ENCODE results near the gene TMIGD3. TPM values are rescaled to one million over a fixed set of nuclear protein-coding genes. Genes with fewer than 3 reads are reported as not detected.

The TMIGD3 gene
- total and polyA plus RNA-seq, 10 donors, result 1.6 to 33.4 (median 10.6) TPM

DNA sequence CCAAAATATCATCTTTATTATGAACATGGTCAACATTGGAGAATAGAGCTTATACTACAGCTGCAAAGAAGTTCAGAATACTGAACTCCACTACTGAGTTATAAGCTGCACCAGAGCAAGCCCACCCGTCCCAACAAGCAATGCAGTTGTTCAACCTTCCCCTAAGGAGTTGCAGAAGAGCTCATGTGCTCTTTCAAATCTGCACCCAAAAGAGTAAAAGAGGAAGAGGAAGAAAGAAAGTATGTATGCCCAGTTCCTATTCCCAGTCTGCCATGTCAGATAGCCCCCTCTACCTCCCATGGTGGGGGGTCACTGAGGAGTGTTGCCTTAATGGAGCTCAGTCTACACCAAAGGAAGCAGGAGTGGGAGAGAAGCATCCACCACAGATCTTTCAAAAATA, 22.8 kb downstream of the TMIGD3 start:
- intact Hi-C loops (cut with DNase I; ENCODE audit: low total_unique reads), result no loop called here
- H3K4me3 ChIP-seq, result no peak overlapping the region
- peaks cover 8 to 84% (median 49%) of the 10 kb centered on the region in 6 donors for H3K4me1 ChIP-seq
- H3K27ac ChIP-seq, result peak overlapping the region in 3 of 8 donors; percentile 57 to 80 (median 65)
- H3K36me3 ChIP-seq, result peaks cover 0 to 24% (median 6%) of the 10 kb centered on the region in 6 donors
- H3K9me3 ChIP-seq, result no peaks in the 10 kb centered on the region
- TF ChIP-seq, protein P1, sequence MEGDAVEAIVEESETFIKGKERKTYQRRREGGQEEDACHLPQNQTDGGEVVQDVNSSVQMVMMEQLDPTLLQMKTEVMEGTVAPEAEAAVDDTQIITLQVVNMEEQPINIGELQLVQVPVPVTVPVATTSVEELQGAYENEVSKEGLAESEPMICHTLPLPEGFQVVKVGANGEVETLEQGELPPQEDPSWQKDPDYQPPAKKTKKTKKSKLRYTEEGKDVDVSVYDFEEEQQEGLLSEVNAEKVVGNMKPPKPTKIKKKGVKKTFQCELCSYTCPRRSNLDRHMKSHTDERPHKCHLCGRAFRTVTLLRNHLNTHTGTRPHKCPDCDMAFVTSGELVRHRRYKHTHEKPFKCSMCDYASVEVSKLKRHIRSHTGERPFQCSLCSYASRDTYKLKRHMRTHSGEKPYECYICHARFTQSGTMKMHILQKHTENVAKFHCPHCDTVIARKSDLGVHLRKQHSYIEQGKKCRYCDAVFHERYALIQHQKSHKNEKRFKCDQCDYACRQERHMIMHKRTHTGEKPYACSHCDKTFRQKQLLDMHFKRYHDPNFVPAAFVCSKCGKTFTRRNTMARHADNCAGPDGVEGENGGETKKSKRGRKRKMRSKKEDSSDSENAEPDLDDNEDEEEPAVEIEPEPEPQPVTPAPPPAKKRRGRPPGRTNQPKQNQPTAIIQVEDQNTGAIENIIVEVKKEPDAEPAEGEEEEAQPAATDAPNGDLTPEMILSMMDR (IDR thresholded peaks at IDR 0.05 in 8 of 11, conservative IDR thresholded peaks at IDR 0.05 in 3 of 11), result no peak
- no peak for TF ChIP-seq POLR2AphosphoS5 (IDR thresholded peaks at IDR 0.05)
- no peak for TF ChIP-seq POLR2A (IDR thresholded peaks at IDR 0.05)
- no peak for DNase-seq
- 20 to 63% (median 41%) methylated on average over 1 of the region's 1 CpG for WGBS, 5 donors
- H3K27me3 ChIP-seq (replicated peaks in 1 of 7), result no peaks in the 10 kb centered on the region

DNA sequence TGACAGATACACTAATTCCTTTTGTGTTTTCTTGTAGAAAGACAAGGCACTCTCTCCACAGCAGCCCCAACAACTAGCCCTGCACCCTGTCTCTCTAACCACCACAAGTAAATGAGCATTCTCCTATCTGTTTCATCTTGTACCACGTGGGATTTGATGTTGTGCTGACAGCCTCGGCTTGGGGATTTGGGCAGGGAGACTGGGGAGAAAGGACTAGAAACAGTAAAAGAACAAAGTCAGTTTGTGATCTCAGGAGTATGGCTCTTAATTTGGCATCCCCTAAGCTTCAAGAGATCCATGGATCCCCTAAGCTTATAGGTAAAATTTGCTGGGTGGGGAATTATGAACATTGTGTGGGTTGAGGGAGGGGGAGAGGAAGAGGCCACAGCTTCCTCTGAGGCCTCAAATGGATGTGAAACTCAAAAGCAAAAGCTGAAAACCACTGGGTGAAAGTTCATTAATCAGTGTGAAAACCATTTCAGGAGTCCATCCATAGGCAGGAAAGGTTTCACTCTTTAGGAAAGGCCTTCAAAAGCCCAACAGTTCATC, 26.6 kb downstream of the TMIGD3 start:
- 17 to 33% (median 23%) methylated on average over 2 of the region's 2 CpGs for WGBS, 5 donors
- H3K36me3 ChIP-seq, result peaks cover 0 to 24% (median 6%) of the 10 kb centered on the region in 6 donors
- no peak for DNase-seq
- no peaks in the 10 kb centered on the region for H3K27me3 ChIP-seq (replicated peaks in 1 of 7)
- H3K27ac ChIP-seq, result peak overlapping the region; percentile 76 to 94 (median 90)
- H3K4me1 ChIP-seq, result peaks cover 14 to 99% (median 70%) of the 10 kb centered on the region in 6 donors
- intact Hi-C loops (cut with DNase I; ENCODE audit: low total_unique reads), result no loop called here
- peak overlapping the region in 4 of 8 donors; percentile 28 to 67 (median 32) for H3K4me3 ChIP-seq
- H3K9me3 ChIP-seq, result no peaks in the 10 kb centered on the region
- TF ChIP-seq POLR2A (IDR thresholded peaks at IDR 0.05) (peak in 1 of 3 donors; percentile 30), POLR2AphosphoS5 (IDR thresholded peaks at IDR 0.05) (peak in 1 of 3 donors; percentile 78)
- TF ChIP-seq, protein P1 (IDR thresholded peaks at IDR 0.05 in 8 of 11, conservative IDR thresholded peaks at IDR 0.05 in 3 of 11), result no peak

DNA sequence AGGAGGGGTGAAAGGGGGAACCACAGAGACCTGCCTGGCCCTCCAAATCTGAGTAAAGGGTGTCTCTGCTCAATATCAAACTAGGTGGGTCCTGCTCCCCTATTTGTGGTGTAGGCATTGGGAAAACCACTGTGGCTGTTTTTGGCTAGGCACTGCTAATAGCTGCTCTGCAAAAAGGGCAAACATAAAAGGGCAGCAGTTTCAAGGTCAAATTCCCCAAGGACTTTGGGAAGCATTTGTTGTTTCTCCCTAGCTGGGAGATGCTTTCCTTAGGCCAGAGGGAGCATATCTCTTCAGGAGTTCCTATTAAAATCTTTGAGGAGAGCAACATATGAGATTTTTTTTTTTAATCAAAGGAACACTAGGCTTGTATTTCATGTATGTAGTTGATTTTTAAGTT, 27.2 kb downstream of the TMIGD3 start:
- H3K4me3 ChIP-seq, result peak overlapping the region in 5 of 8 donors; percentile 25 to 67 (median 32)
- no peaks in the 10 kb centered on the region for H3K27me3 ChIP-seq (replicated peaks in 1 of 7)
- peak overlapping the region; percentile 76 to 94 (median 90) for H3K27ac ChIP-seq
- peaks cover 0 to 24% (median 6%) of the 10 kb centered on the region in 6 donors for H3K36me3 ChIP-seq
- intact Hi-C loops (cut with DNase I; ENCODE audit: low total_unique reads), result no loop called here
- peaks cover 16 to 99% (median 72%) of the 10 kb centered on the region in 6 donors for H3K4me1 ChIP-seq
- TF ChIP-seq, protein P1 (IDR thresholded peaks at IDR 0.05 in 8 of 11, conservative IDR thresholded peaks at IDR 0.05 in 3 of 11), result no peak
- TF ChIP-seq POLR2AphosphoS5 (IDR thresholded peaks at IDR 0.05), result no peak
- TF ChIP-seq POLR2A (IDR thresholded peaks at IDR 0.05), result no peak
- H3K9me3 ChIP-seq, result no peaks in the 10 kb centered on the region
- DNase-seq, result no peak

DNA sequence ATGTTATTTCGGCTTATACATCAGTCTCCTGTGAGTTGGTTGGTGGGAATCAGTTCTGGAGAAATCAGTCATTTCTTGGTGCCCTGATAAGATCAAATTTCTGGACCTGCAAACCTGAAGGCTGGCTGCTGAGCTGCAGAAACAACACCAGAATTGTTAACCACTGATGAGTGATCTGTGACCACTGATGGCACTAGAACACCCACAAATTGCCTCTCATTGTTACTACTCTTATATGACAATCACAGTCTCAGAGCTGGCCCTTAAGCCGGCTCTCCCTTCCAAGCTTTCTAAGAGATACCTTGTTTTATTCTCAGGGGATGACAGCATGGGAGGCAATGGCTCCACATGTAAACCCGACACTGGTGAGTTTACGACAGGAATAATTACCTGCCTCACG, 27.7 kb downstream of the TMIGD3 start:
- intact Hi-C loops (cut with DNase I; ENCODE audit: low total_unique reads), result no loop called here
- H3K4me1 ChIP-seq, result peaks cover 17 to 99% (median 71%) of the 10 kb centered on the region in 6 donors
- WGBS, 5 donors, result 64 to 77% (median 74%) methylated on average over 5 of the region's 5 CpGs
- H3K27me3 ChIP-seq (replicated peaks in 1 of 7), result no peaks in the 10 kb centered on the region
- TF ChIP-seq POLR2AphosphoS5 (IDR thresholded peaks at IDR 0.05), result no peak
- TF ChIP-seq, protein P1 (IDR thresholded peaks at IDR 0.05 in 8 of 11, conservative IDR thresholded peaks at IDR 0.05 in 3 of 11), result no peak
- TF ChIP-seq POLR2A (IDR thresholded peaks at IDR 0.05), result no peak
- DNase-seq, result no peak
- peak overlapping the region; percentile 76 to 94 (median 90) for H3K27ac ChIP-seq
- peak overlapping the region in 5 of 8 donors; percentile 25 to 67 (median 32) for H3K4me3 ChIP-seq
- H3K9me3 ChIP-seq, result no peaks in the 10 kb centered on the region
- H3K36me3 ChIP-seq, result peaks cover 0 to 24% (median 6%) of the 10 kb centered on the region in 6 donors
